Heart left ventricle (tissue), 16 donors: ENCODE results near the gene RUNX1. TPM values are rescaled to one million over a fixed set of nuclear protein-coding genes. Genes with fewer than 3 reads are reported as not detected.

Experiments
- ATAC-seq, 4 donors: fragments of 200-7000 bp; cut with Tn5 transposase; one replicate each; pipeline ENCODE4 v1.9.1; 2020 to 2022; ENCODE audit warnings: moderate library complexity in 4 of 4, mild to moderate bottlenecking in 3 of 4, moderate number of reproducible peaks in 1 of 4
- DNase-seq, 5 donors: peaks; one replicate each; pipeline ENCODE4 v3.0.0-alpha.2; 2020
- H3K27ac ChIP-seq, 12 donors: fragments of 200-600 bp; sonication (generic) in 4 of 12; one replicate each; pipeline versions ENCODE4 v1.5.0 to v1.8.0; 2016 to 2022; ENCODE audit warnings: mild to moderate bottlenecking in 2 of 12
- H3K27me3 ChIP-seq, 9 donors: fragments of 200-600 bp; sonication (generic) in 2 of 9; one replicate each; pipeline versions ENCODE4 v1.5.1 to v1.8.0; 2016 to 2022; ENCODE audit warnings: mild to moderate bottlenecking in 3 of 9
- H3K36me3 ChIP-seq, 9 donors: fragments of 200-600 bp; sonication (generic) in 2 of 9; one replicate each; pipeline versions ENCODE4 v1.5.0 to v1.8.0; 2018 to 2022; ENCODE audit warnings: mild to moderate bottlenecking in 2 of 9
- H3K4me1 ChIP-seq, 12 donors: fragments of 200-600 bp; sonication (generic) in 4 of 12; one replicate each; pipeline versions ENCODE4 v1.5.0 to v1.8.0; 2016 to 2022; ENCODE audit warnings: mild to moderate bottlenecking in 3 of 12
- H3K4me3 ChIP-seq, 12 donors: fragments of 200-600 bp; sonication (generic) in 4 of 12; one replicate each; pipeline versions ENCODE4 v1.5.0 to v1.8.0; 2017 to 2022; ENCODE audit warnings: mild to moderate bottlenecking in 9 of 12, moderate library complexity in 4 of 12
- H3K9me3 ChIP-seq, 12 donors: fragments of 200-600 bp; sonication (generic) in 4 of 12; one replicate each; pipeline versions ENCODE4 v1.5.0 to v1.8.0; 2016 to 2022; ENCODE audit warnings: mild to moderate bottlenecking in 1 of 12
- CTCF ChIP-seq, 12 donors: fragments of 200-600 bp; sonication (generic) in 4 of 12; IDR thresholded peaks; one replicate each; pipeline versions ENCODE4 v1.5.0 to v1.8.0; 2018 to 2022; ENCODE audit warnings: antibody characterized with exemption in 12 of 12, mild to moderate bottlenecking in 5 of 12
- POLR2A ChIP-seq, 2 donors: fragments of 450-650 bp; IDR thresholded peaks; one replicate each; pipeline ENCODE4 v1.6.1; 2017; ENCODE audit warnings: antibody characterized with exemption in 2 of 2, mild to moderate bottlenecking in 2 of 2, moderate library complexity in 2 of 2
- WGBS, 4 donors: extraction: QIAGEN DNeasy Blood & Tissue Kit in 2 of 4; methylation state at CpG; one replicate each; pipeline versions ENCODE4 v1.1.5 to v1.1.7; 2013 to 2018; 5-methylcytosine and 5-hydroxymethylcytosine counted together
- intact Hi-C, 10 donors: fragments of 100-400 bp; cut with DNase I; formaldehyde crosslinking; loops; one replicate each; pipeline versions ENCODE4 v1.11.1 to v1.14.2; 2022
- polyA plus RNA-seq, 2 donors: library from polyadenylated mRNA; stranded (reverse); fragments of 200-250 nt; gene quantifications; one replicate each; pipeline ENCODE4 v1.2.3, GENCODE V29; 2013
- total RNA-seq, 9 donors: library from RNA; depleted of rRNA in 2 of 9; stranded (reverse); fragments of >200 nt in 2 of 9; fragmentation: NEBNext Ultra II Directional in 3 of 9; extraction: Animal tissue kit (Norgen Biotek cat#: 25700) in 3 of 9; gene quantifications; one replicate each; pipeline versions ENCODE4 v1.1.0 to v1.2.4, GENCODE V29; 2016 to 2023
- donor health status: ischemic (EF 13 %, LVEDD 7.1; RV severe dilation, severe dysfunction).
- donor health status: healthy with polysubstance abuse.
- donor health status: DM: no; HTN: yes; CAD: no.
- donor health status: DM: no; HTN: no; CAD: no.
- donor health status: ischemic (EF 25% LVEDD 6.9; RV normal size, moderate dysfunction).
- donor health status: ischemic (EF 25% LVEDD 5.7; RV mildly dilated, moderate dysfunction).
- donor health status: healthy.
- donor health status: DM: yes; HTN: yes; CAD: no.
- donor health status: ischemic (EF 35%, LVEDD 5.7; RV mildly dilated, moderate dysfunction).
- donor health status: nonischemic (EF 11% LVEDD 7.7; RV severe dilation, severe dysfunction).
- donor health status: DM: yes; HTN: yes; CAD: no.
- donor health status: PGD.
- donor health status: ischemic (EF 29% LVEDD 5.4; RV normal size, mild dysfunction).
- donor health status: nonischemic (EF 23%, LVEDD 6.1; RV moderate dilation, normal function).

RUNX1 gene
- total and polyA plus RNA-seq, 11 donors = 0.61 to 54.5 (median 4.1) TPM

GRCh38 chr21:34908419-34909055, 140.6 kb downstream of the RUNX1 start:
- H3K4me3 ChIP-seq = no peak overlapping the region
- no peaks in the 10 kb centered on the region for H3K36me3 ChIP-seq
- intact Hi-C loops = no loop called here
- peak overlapping the region in 1 of 12 donors; percentile 47 for H3K27ac ChIP-seq
- whole genome bisulfite sequencing, 4 donors = 27 to 38% (median 29%) methylated on average over 3 of the region's 3 CpGs
- H3K4me1 ChIP-seq = peaks cover 0 to 56% (median 0%) of the 10 kb centered on the region in 12 donors
- H3K9me3 ChIP-seq = no peaks in the 10 kb centered on the region
- TF ChIP-seq POLR2A (IDR thresholded peaks at IDR 0.05) (no peak), CTCF (IDR thresholded peaks at IDR 0.05) (no peak)
- ATAC-seq (peak in 2 of 4 donors; percentile 15 to 20), DNase-seq (no peak)
- peaks cover 0 to 46% (median 9%) of the 10 kb centered on the region in 9 donors for H3K27me3 ChIP-seq

GRCh38 chr21:34907461-34908418, 141.4 kb downstream of the RUNX1 start:
- Histone ChIP-seq H3K9me3 (no peaks in the 10 kb centered on the region), H3K4me1 (peaks cover 0 to 56% (median 0%) of the 10 kb centered on the region in 12 donors), H3K27me3 (peaks cover 0 to 51% (median 11%) of the 10 kb centered on the region in 9 donors), H3K4me3 (no peak overlapping the region), H3K27ac (peak overlapping the region in 1 of 12 donors; percentile 47), H3K36me3 (no peaks in the 10 kb centered on the region)
- intact Hi-C loops = no loop called here
- no peak for DNase-seq
- 59 to 70% (median 66%) methylated on average over 7 of the region's 7 CpGs for WGBS, 4 donors
- no peak for ATAC-seq
- no peak for TF ChIP-seq CTCF (IDR thresholded peaks at IDR 0.05)
- no peak for TF ChIP-seq POLR2A (IDR thresholded peaks at IDR 0.05)

- peaks cover 0 to 48% (median 0%) of the 10 kb centered on the region in 12 donors for H3K4me1 ChIP-seq
- H3K4me3 ChIP-seq = no peak overlapping the region
- H3K9me3 ChIP-seq = no peaks in the 10 kb centered on the region
- TF ChIP-seq POLR2A (IDR thresholded peaks at IDR 0.05) = no peak
- no peak for TF ChIP-seq CTCF (IDR thresholded peaks at IDR 0.05)
- peaks cover 0 to 49% (median 7%) of the 10 kb centered on the region in 9 donors for H3K27me3 ChIP-seq
- DNase-seq = no peak
- ATAC-seq = no peak
- H3K36me3 ChIP-seq = no peaks in the 10 kb centered on the region
- intact Hi-C loops = no loop called here
- H3K27ac ChIP-seq = no peak overlapping the region
These were observed 142.7 kb downstream of the RUNX1 start for GRCh38 chr21:34906401-34906800.

- no peak overlapping the region for H3K4me3 ChIP-seq
- TF ChIP-seq CTCF (IDR thresholded peaks at IDR 0.05) (no peak), POLR2A (IDR thresholded peaks at IDR 0.05) (no peak)
- no peaks in the 10 kb centered on the region for H3K9me3 ChIP-seq
- peaks cover 0 to 35% (median 0%) of the 10 kb centered on the region in 12 donors for H3K4me1 ChIP-seq
- peaks cover 0 to 51% (median 8%) of the 10 kb centered on the region in 9 donors for H3K27me3 ChIP-seq
- H3K36me3 ChIP-seq = no peaks in the 10 kb centered on the region
- DNase-seq (no peak), ATAC-seq (no peak)
- WGBS, 4 donors = 70 to 80% (median 74%) methylated on average over 4 of the region's 4 CpGs
- intact Hi-C loops = no loop called here
- no peak overlapping the region for H3K27ac ChIP-seq
These were observed 143.9 kb downstream of the RUNX1 start for GRCh38 chr21:34905218-34905537.
